NCI-H2171 (cell line): ENCODE data around the gene ATF4.
"Not testable (repeated sequence)": the region's sequence is repeated elsewhere in the genome, so short reads cannot be mapped to it uniquely, and the experiment has no call there.

Experiments
- DNase-seq: peaks from one replicate; lab custom pipeline; 2025; lab: John Stamatoyannopoulos, UW

The ATF4 gene

DNA sequence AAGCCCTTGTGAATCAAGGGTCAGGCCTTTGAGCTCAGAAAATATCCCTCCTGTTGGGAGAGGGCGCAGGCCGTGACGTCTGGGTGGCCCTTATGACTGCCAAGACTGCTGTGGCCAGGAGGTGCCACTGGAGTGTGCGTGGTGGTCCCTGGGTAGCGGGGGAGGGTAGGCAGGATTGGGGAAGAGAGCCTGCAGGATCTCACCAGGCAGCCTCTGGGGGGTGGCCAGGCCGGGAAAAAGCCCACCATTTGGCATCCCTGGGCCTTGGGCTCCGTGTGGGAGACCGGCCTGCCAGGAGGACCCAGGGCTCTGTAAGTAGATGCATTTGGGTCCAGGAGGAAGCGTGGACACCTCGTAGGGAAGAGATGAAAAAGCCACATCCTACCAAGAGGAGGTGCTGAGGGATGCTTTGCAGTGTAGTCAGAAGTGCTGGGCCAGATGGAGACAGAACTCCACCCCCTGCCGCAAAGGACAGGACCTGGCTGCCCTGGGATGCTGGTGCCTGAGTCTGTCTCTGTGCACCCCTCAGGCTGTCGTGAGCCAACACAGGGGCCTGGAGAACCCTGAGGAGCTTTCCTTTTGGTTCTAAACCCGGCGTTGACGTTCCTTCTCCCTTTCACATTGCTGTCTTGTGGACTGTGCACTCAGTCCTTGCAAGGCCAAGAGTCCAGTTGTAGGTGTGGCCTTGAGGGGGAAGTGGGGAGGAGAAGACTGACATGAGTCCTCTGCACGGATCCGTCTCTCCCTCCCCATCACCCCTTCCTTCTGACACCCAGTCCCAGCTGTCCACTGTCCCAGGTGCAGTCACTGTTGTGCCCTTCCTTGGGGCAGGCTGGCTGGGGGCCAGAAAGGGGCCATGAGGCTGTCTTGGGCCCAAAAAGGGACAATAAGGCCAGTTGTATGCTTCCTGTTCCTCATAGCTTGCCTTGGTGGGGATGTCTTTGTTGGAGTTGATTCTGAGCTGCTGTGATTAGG lies 31.0 kb upstream of the ATF4 start:
- no peak for DNase-seq

- peak; percentile 81 for DNase-seq
Measured at GRCh38 chr22:39490135-39490798, 30.1 kb upstream of the ATF4 start.

- no peak for DNase-seq
Measured at GRCh38 chr22:39490966-39491680, 29.2 kb upstream of the ATF4 start.

GRCh38 chr22:39491696-39492095 lies 28.7 kb upstream of the ATF4 start:
- no peak for DNase-seq

- DNase-seq, result no peak
Measured at GRCh38 chr22:39492186-39492585, 28.2 kb upstream of the ATF4 start.

DNA sequence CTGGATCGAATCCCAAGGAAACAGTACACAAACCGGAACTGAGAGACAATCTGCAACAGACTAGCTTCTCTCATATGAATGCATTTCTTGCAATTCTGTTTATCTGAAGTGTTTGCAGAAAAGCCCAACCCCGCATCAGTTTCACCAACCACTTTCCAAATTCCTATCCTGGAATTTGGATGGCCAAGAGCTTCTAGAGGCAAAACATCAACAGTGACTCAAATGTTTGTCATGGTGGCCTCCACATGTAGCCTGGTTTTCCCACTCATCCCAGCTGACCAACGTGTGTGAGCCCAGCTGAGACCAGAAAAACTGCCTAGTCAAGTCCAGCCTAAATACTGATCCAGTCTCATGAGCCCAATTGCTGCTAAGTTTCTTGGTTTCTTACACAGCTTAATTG lies 26.6 kb upstream of the ATF4 start:
- DNase-seq, result no peak

- DNase-seq, result no peak
Measured at GRCh38 chr22:39494471-39495120, 25.8 kb upstream of the ATF4 start.

DNA sequence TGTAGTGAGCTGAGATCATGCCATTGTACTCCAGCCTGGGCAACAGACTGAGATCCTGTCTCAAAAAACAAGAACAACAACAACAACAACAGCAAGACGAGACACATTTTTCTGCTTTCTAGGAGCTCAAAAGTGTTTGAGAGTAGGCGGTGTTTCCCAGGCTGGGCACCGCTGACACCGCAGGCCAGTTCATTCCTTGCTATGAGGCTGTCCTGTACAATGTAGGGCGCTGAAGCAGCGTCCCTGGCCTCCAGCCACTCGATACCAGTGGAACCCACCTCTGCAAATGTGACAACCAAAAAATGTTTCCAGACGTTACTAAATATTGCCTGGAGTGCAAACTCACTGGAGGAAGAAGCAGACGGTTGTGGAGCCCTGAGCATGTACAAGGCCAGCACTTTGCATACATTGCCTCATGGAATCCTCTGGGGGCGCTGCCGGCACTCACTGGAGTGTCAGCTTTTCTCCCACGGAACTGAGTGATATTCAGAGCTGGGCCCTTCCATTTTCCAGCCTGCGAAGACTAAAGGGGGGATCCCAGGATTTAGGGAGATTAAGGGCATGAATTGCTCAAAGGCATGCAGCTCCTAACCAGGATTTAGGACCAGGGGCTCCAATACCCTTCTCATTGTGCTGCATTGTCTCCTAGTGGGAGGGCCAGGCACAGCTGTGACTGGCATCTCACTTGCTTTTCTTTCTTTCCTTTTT lies 24.1 kb upstream of the ATF4 start:
- peak; percentile 54 for DNase-seq

DNA sequence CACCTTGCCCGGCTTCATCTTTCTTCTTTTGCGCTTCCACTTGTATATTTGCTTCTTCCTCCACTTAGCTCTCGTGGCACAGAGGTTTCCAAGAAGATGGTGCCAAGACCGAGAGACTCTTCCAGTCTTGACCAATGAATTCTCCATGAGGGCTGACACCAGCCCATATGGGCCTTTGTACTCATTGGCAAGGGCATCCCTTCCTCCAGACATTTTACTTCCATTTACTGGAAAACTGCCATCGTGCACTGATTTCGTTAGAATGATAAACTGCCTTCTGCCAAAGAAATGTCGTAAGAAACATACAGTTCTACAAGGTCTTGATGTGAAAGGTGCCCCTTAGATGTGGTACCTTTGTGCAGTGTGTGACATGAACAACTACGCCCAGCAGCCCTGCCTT lies 22.9 kb upstream of the ATF4 start:
- no peak for DNase-seq

GRCh38 chr22:39498368-39498767 lies 22.0 kb upstream of the ATF4 start:
- DNase-seq, result peak; percentile 31

GRCh38 chr22:39498802-39499201 lies 21.6 kb upstream of the ATF4 start:
- DNase-seq, result no peak

GRCh38 chr22:39500101-39500500 lies 20.3 kb upstream of the ATF4 start:
- DNase-seq, result no peak

DNA sequence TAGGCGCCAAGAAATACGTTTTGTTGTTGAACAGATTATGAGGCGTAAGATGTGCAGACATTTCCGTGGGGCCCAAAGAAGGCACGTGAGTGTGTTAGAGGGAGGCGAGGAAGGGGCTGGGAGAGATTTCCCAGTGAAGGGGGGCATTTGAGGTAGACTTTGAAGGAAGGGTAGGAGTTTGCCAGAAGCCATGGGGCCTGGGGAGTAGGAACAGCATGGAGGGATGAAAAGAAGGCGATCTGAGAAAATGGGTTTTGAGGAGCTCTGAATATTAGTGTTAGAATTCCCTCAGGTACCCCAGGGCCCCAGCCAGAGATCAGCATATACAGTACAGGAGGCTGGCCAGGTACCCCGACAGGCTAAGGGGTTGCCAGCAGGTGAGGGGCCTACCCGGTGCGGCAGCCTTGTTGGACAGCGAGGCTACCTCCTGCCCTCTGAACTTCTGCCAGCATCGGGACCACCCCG lies 18.7 kb upstream of the ATF4 start:
- DNase-seq, result no peak

DNA sequence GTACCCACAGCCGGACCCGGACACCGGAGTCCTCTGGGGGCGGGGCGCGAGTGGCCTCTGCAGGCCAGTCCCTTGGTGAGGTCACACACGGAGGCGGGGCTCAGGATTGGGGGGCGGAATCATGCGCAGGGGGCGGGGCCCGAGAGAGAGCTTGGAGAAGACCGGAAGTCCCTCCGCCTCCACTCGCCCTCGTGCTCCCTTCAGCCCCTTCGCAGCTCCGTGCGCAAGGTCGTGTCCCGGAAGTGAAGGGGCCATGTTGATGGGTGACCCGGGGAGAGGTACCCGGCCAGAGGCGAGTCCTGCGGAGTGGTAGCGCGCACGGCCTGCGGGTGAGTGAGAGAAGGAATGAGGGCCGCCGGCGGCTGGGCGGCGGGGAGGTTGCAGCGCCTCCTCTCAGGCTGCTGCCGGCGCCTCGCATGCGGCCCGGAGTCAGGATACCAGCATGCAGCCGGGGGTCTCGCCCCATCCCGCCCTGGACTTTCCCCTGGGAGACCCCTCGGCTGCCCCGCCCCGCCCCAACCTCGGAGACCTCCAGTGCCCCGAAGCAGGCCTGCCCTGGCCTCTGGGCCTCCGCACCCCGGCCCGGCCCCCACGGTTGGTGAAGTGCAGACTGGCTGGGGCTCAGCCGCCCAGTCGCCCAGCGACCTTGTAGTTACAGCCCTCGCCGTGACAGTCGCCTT lies 18.1 kb upstream of the ATF4 start, which contains the start of gene MIEF1:
Gene MIEF1, plus strand, starts transcription at position 182 of the 680 bp plus-strand sequence. CDS start 9,005 bp downstream, outside the sequence.
- peak; percentile 96 for DNase-seq

- no peak for DNase-seq
Measured at GRCh38 chr22:39502789-39503409, 17.5 kb upstream of the ATF4 start.

DNA sequence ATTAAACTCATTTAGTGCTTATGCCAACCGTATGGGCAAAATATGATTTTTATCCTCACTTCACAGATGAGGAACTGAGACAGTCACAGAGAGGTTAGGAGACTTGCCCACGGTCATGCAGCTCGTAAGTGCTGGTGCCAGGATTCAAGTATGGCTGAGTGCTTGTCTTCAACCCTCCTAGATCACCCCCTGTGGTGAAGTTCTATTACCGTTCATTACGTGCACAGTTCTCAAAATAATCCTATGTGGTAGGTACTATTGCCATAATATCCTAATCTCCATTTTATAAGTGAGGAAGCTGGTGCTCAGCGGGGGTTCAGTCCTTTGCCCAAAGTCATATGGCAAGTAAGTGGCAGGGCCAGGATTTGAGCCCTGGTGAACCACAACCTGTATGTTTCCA lies 16.7 kb upstream of the ATF4 start:
- DNase-seq, result no peak

GRCh38 chr22:39504071-39504470 lies 16.3 kb upstream of the ATF4 start:
- DNase-seq, result no peak

GRCh38 chr22:39507021-39507420 lies 13.3 kb upstream of the ATF4 start:
- DNase-seq, result not testable (repeated sequence)

DNA sequence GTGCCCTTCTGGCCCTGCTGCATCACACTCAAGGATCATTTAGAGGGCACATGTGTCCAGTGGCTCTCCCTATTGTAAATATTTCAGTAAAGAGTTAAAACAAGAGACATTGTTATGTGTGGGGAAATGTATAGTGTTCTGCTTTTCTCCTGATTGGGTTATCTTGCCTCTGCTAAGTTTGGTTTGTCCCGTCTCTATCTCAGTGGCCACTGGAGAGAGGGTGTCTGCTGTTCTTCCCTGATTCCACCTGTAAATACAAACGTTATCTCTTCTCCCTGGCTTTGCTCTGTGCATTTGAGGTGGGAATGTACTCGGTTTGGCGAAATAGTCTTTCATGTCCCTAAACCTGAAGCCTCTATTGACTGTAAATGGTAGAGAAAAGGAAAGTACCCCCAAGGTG lies 12.0 kb upstream of the ATF4 start:
- no peak for DNase-seq

DNA sequence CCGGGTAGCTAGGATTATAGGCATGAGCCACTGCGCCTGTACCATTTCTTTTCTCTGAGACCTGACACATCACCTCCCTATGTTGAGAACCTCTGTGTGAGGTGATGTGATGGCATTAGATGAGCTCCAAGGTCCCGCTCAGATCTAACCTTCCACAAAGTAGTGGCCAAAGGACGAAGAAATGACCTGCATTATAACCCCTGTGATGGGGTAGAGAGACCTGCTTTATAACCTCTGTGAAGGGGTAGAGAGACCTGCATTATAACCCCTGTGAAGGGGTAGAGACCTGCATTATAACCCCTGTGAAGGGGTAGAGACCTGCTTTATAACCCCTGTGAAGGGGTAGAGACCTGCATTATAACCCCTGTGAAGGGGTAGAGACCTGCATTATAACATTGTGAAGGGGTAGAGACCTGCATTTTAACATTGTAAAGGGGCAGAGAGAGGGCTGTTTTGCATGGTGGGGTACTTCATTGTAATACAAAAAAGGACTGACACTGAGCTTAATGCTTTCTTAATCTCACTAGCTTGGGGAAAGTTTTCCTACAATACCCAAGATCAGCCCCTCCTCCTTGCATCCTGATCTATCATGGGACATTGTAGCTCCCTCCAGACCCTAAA lies 9.7 kb upstream of the ATF4 start:
- no peak for DNase-seq
